Esophagus squamous epithelium (tissue), 5 donors: ENCODE results near the gene MYH10. TPM values are rescaled to one million over a fixed set of nuclear protein-coding genes. Genes with fewer than 3 reads are reported as not detected.

Source experiments
- DNase-seq: peaks from one replicate; lab custom pipeline; 2025; lab: John Stamatoyannopoulos, UW
- H3K27ac ChIP-seq, 4 donors: fragments of 200-600 bp; sonication (generic); one replicate each; pipeline ENCODE4 v1.5.1; 2016 to 2019; ENCODE audit warnings: mild to moderate bottlenecking in 1 of 4
- H3K27me3 ChIP-seq, 4 donors: fragments of 200-600 bp; sonication (generic); 1 replicate in 3 of 4; 2 replicates in 1 of 4; pipeline versions ENCODE4 v1.5.1 to v1.6.0; 2017 to 2021; ENCODE audit warnings: antibody characterized with exemption in 1 of 4
- H3K36me3 ChIP-seq, 3 donors: fragments of 200-600 bp; sonication (generic); one replicate each; pipeline ENCODE4 v1.5.1; 2016 to 2019
- H3K4me1 ChIP-seq, 3 donors: fragments of 200-600 bp; sonication (generic); one replicate each; pipeline ENCODE4 v1.5.1; 2017 to 2019
- H3K4me3 ChIP-seq, 4 donors: fragments of 200-600 bp; sonication (generic); 1 replicate in 3 of 4; 2 replicates in 1 of 4; pipeline ENCODE4 v1.5.1; 2016 to 2019; ENCODE audit warnings: mild to moderate bottlenecking in 2 of 4, moderate library complexity in 1 of 4
- H3K9me3 ChIP-seq, 3 donors: fragments of 200-600 bp; sonication (generic); one replicate each; pipeline ENCODE4 v1.5.1; 2016 to 2019
- POLR2A ChIP-seq, 4 donors: fragments of 450-650 bp; IDR thresholded peaks; one replicate each; pipeline ENCODE4 v1.6.1; 2017; ENCODE audit warnings: antibody characterized with exemption in 4 of 4, mild to moderate bottlenecking in 4 of 4, moderate library complexity in 3 of 4
- WGBS, 2 donors: methylation state at CpG; one replicate each; pipeline ENCODE4 v1.1.5; 2018; 5-methylcytosine and 5-hydroxymethylcytosine counted together
- intact Hi-C: fragments of 100-400 bp; cut with DNase I; formaldehyde crosslinking; loops from one replicate; pipeline ENCODE4 v1.15.0; 2022
- total RNA-seq, 4 donors: library from RNA; depleted of rRNA; stranded (reverse); fragments of >200 nt; gene quantifications; one replicate each; pipeline ENCODE4 v1.1.0, GENCODE V29; 2016
- TF ChIP-seq, protein P1 (sequence below), 6 experiments: fragments of 450-650 bp in 4 of 6; fragments of 200-600 bp in 2 of 6; sonication (generic) in 2 of 6; IDR thresholded peaks; one replicate each; pipeline ENCODE4 v1.5.1; 2016 to 2019; ENCODE audit warnings: antibody characterized with exemption in 6 of 6, mild to moderate bottlenecking in 4 of 6, moderate library complexity in 4 of 6
- donor health status: DM: yes; HTN: yes; CAD: no.

Gene MYH10
- total RNA-seq, 4 donors from 2014 or later: 5.8 to 25.6 (median 14.7) TPM

DNA sequence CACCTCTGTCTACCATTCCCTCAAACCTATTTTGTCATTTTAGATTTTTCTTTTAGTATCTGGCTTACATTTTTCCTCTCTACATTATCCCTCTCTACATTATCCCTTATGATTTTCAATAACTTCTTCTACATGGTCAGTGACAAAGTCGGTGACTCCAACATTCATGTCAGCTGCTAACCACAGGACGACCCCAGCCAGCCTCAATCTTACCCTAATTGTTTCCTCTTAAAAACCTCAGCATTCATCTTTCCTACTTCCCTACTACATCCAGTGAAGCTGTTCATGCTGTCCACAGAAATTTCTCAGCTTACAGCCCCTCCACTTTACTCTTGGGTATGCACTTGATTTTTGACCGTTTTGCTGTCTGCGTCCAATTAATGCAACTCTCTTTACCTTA is 8.3 kb downstream of the MYH10 start:
- intact Hi-C loops: no loop called here
- no peak for TF ChIP-seq POLR2A (IDR thresholded peaks at IDR 0.05)
- TF ChIP-seq, protein P1, sequence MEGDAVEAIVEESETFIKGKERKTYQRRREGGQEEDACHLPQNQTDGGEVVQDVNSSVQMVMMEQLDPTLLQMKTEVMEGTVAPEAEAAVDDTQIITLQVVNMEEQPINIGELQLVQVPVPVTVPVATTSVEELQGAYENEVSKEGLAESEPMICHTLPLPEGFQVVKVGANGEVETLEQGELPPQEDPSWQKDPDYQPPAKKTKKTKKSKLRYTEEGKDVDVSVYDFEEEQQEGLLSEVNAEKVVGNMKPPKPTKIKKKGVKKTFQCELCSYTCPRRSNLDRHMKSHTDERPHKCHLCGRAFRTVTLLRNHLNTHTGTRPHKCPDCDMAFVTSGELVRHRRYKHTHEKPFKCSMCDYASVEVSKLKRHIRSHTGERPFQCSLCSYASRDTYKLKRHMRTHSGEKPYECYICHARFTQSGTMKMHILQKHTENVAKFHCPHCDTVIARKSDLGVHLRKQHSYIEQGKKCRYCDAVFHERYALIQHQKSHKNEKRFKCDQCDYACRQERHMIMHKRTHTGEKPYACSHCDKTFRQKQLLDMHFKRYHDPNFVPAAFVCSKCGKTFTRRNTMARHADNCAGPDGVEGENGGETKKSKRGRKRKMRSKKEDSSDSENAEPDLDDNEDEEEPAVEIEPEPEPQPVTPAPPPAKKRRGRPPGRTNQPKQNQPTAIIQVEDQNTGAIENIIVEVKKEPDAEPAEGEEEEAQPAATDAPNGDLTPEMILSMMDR (IDR thresholded peaks at IDR 0.05): no peak
- Histone ChIP-seq H3K27me3 (no peaks in the 10 kb centered on the region), H3K4me1 (no peaks in the 10 kb centered on the region), H3K36me3 (peaks cover 0 to 8% (median 0%) of the 10 kb centered on the region in 3 donors), H3K4me3 (no peak overlapping the region), H3K27ac (no peak overlapping the region), H3K9me3 (no peaks in the 10 kb centered on the region)
- 87 to 94% methylated on average over 4 of the region's 4 CpGs for WGBS, 2 donors
- DNase-seq: no peak

DNA sequence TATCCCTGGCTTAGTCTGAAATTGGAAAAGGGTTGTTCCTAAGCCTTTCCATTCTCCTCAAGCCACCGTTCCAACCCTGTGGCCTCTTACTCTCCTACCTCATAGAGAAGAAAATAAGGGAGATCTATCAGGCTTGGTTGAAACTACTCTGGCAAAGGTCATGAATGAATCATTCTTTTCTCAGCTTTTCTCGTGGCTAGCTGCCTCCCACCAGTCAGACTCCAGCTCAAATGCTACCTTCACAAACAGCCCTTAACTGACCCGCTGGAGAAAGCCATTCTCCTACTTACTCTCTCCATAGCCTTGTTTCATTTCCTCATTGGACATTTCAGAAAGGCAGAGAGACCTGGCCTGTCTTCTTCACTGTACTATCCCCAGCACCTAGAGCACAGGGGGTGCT is 8.9 kb downstream of the MYH10 start:
- WGBS, 2 donors: 59 to 73% methylated on average over 3 of the region's 3 CpGs
- TF ChIP-seq POLR2A (IDR thresholded peaks at IDR 0.05): no peak
- TF ChIP-seq, protein P1 (IDR thresholded peaks at IDR 0.05): no peak
- Histone ChIP-seq H3K4me1 (no peaks in the 10 kb centered on the region), H3K36me3 (peaks cover 0 to 8% (median 0%) of the 10 kb centered on the region in 3 donors), H3K27me3 (no peaks in the 10 kb centered on the region), H3K27ac (no peak overlapping the region), H3K9me3 (no peaks in the 10 kb centered on the region), H3K4me3 (no peak overlapping the region)
- intact Hi-C loops: no loop called here
- DNase-seq: no peak

DNA sequence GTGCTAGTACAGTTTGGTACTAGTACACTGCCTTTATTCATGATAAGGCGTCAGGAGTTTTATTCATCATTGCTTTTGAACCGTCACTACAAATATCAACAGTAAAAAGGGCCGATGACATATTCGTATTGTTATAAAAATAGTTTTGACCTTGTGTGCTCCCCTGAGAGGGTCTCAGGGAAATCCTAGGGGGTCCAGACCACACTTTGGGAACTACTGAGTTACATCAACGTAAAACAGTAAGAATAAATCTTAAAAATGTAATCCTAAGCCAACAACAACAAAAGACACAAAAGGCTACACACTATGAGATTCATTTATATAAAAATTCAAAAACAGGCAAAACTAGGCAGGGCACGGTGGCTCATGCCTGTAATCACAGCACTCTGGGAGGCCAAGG is 11.2 kb downstream of the MYH10 start:
- intact Hi-C loops: no loop called here
- no peaks in the 10 kb centered on the region for H3K9me3 ChIP-seq
- H3K27me3 ChIP-seq: no peaks in the 10 kb centered on the region
- no peak overlapping the region for H3K4me3 ChIP-seq
- no peak for TF ChIP-seq POLR2A (IDR thresholded peaks at IDR 0.05)
- TF ChIP-seq, protein P1 (IDR thresholded peaks at IDR 0.05): no peak
- DNase-seq: no peak
- H3K27ac ChIP-seq: no peak overlapping the region
- H3K4me1 ChIP-seq: no peaks in the 10 kb centered on the region
- peaks cover 0 to 8% (median 0%) of the 10 kb centered on the region in 3 donors for H3K36me3 ChIP-seq
- WGBS, 2 donors: 83 to 85% methylated on average over 6 of the region's 6 CpGs

DNA sequence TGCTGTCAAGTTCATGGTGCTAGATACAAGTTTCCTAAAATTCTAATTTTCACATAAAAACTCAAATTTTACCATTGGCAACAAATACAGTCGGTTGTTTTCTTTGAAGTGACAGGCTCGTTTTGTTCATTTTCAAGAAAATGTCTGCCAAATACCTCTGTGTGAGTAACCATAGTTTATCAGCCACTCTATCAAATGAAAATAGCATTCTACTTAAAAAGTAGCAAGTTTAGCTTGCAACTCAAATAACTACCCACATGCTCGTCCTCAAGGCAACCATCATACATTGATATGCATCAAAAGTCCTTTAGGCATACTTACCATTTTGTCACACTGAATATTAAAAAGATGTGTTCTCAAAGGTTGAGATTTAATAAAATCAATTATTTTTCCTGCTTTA is 11.7 kb downstream of the MYH10 start:
- Histone ChIP-seq H3K9me3 (no peaks in the 10 kb centered on the region), H3K27me3 (no peaks in the 10 kb centered on the region), H3K4me1 (no peaks in the 10 kb centered on the region), H3K27ac (no peak overlapping the region), H3K4me3 (no peak overlapping the region), H3K36me3 (peaks cover 0 to 8% (median 0%) of the 10 kb centered on the region in 3 donors)
- DNase-seq: no peak
- 82 to 86% methylated on average over 3 of the region's 3 CpGs for WGBS, 2 donors
- TF ChIP-seq, protein P1 (IDR thresholded peaks at IDR 0.05): no peak
- TF ChIP-seq POLR2A (IDR thresholded peaks at IDR 0.05): no peak
- intact Hi-C loops: no loop called here

DNA sequence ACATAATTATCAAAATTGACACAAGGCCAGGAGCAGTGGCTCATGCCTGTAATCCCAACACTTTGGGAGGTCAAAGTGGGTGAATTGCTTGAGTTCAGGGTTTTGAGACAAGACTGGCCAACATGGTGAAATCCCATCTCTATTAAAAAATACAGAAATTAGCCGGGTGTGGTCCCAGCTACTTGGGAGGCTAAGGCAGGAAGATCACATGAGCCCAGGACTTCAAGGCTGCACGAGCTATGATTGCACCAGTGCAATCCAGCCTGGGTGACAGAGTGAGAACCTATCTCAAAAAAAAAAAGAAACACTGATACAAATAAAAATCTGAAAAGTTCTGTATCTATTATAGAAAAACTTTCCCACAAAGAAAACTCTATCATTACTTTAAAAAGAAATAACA is 15.5 kb downstream of the MYH10 start:
- H3K4me1 ChIP-seq: no peaks in the 10 kb centered on the region
- H3K4me3 ChIP-seq: no peak overlapping the region
- H3K36me3 ChIP-seq: no peaks in the 10 kb centered on the region
- no peak for DNase-seq
- 76 to 81% methylated on average over 2 of the region's 2 CpGs for WGBS, 2 donors
- H3K27ac ChIP-seq: no peak overlapping the region
- no peaks in the 10 kb centered on the region for H3K27me3 ChIP-seq
- intact Hi-C loops: no loop called here
- no peaks in the 10 kb centered on the region for H3K9me3 ChIP-seq
- TF ChIP-seq POLR2A (IDR thresholded peaks at IDR 0.05): no peak
- TF ChIP-seq, protein P1 (IDR thresholded peaks at IDR 0.05): no peak
